Measurements from ENCODE around the gene SESTD1.

DNA sequence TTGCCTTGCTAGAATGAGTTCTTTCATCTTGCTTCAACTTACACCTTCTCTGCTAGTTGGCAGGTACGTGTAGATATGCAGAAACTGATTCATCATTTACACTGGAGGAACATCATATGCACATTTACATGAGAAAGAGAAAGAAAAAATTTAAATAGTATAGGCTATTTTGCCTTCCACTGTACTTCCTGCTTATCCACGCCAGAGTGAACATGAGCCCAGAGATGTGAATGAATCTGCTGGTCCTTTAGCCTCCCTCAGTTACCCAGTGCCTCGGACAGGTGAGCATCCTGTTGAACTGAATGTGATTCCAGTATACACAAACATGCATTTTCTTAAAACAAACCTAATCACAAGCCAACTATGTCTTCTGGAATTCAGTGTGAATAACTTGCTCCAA is 83.6 kb downstream of the SESTD1 start:
- TF ChIP-seq, protein P1, sequence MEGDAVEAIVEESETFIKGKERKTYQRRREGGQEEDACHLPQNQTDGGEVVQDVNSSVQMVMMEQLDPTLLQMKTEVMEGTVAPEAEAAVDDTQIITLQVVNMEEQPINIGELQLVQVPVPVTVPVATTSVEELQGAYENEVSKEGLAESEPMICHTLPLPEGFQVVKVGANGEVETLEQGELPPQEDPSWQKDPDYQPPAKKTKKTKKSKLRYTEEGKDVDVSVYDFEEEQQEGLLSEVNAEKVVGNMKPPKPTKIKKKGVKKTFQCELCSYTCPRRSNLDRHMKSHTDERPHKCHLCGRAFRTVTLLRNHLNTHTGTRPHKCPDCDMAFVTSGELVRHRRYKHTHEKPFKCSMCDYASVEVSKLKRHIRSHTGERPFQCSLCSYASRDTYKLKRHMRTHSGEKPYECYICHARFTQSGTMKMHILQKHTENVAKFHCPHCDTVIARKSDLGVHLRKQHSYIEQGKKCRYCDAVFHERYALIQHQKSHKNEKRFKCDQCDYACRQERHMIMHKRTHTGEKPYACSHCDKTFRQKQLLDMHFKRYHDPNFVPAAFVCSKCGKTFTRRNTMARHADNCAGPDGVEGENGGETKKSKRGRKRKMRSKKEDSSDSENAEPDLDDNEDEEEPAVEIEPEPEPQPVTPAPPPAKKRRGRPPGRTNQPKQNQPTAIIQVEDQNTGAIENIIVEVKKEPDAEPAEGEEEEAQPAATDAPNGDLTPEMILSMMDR (IDR thresholded peaks at IDR 0.05) = no peak
- TF ChIP-seq POLR2AphosphoS5 (IDR thresholded peaks at IDR 0.05) = no peak
